Uterus (tissue), 2 donors: Measurements from ENCODE around the gene GLRX.

Experiments used
- POLR2A ChIP-seq, 2 donors: fragments of 450-650 bp; IDR thresholded peaks; one replicate each; pipeline ENCODE4 v1.6.1; 2016; ENCODE audit warnings: antibody characterized with exemption in 2 of 2, mild to moderate bottlenecking in 1 of 2, moderate library complexity in 1 of 2
- TF ChIP-seq, protein P1 (sequence below), 4 experiments: fragments of 200-600 bp in 2 of 4; fragments of 450-650 bp in 2 of 4; sonication (generic) in 2 of 4; IDR thresholded peaks; one replicate each; pipeline ENCODE4 v1.5.1; 2016 to 2019; ENCODE audit warnings: antibody characterized with exemption in 4 of 4, mild to moderate bottlenecking in 2 of 4, moderate library complexity in 1 of 4

DNA sequence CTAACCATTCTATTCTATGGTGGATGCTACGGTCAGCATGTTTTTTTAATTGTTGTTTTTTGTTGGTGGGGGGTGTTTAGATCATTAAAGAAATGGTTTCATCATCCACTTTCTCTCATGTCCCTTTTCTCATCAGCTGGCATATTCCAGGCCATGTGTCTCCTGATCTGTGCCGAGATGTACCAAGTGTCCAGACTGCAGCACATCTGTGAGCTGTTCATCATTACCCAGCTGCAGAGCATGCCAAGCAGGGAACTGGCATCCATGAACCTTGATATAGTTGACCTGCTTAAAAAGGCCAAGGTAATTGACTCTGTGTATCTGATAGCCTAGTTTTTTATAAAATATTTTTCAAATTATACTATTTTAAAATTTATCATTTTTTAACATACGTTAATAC, 38.9 kb downstream of the GLRX start:
- TF ChIP-seq, protein P1, sequence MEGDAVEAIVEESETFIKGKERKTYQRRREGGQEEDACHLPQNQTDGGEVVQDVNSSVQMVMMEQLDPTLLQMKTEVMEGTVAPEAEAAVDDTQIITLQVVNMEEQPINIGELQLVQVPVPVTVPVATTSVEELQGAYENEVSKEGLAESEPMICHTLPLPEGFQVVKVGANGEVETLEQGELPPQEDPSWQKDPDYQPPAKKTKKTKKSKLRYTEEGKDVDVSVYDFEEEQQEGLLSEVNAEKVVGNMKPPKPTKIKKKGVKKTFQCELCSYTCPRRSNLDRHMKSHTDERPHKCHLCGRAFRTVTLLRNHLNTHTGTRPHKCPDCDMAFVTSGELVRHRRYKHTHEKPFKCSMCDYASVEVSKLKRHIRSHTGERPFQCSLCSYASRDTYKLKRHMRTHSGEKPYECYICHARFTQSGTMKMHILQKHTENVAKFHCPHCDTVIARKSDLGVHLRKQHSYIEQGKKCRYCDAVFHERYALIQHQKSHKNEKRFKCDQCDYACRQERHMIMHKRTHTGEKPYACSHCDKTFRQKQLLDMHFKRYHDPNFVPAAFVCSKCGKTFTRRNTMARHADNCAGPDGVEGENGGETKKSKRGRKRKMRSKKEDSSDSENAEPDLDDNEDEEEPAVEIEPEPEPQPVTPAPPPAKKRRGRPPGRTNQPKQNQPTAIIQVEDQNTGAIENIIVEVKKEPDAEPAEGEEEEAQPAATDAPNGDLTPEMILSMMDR (IDR thresholded peaks at IDR 0.05): no peak
- no peak for TF ChIP-seq POLR2A (IDR thresholded peaks at IDR 0.05)
